NOMO-1 treated with dmso at 0.1 percent for 144 hours (cell line): Measurements from ENCODE around the gene NPDC1.
A peak's percentile ranks its signal among the peaks of the same experiment; 100 is the strongest.

Source experiments
- DNase-seq: peaks from one replicate; lab custom pipeline; 2025; ENCODE audit not compliant: unreplicated experiment; lab: John Stamatoyannopoulos, UW

NPDC1 gene

GRCh38 chr9:137057545-137057944, 11.6 kb upstream of the NPDC1 start:
- DNase-seq: no peak

- DNase-seq: no peak
These were observed 10.9 kb upstream of the NPDC1 start for GRCh38 chr9:137056739-137057415.

GRCh38 chr9:137055385-137056364, 9.7 kb upstream of the NPDC1 start:
- no peak for DNase-seq

- no peak for DNase-seq
These were observed 9.0 kb upstream of the NPDC1 start for GRCh38 chr9:137054932-137055384.

DNA sequence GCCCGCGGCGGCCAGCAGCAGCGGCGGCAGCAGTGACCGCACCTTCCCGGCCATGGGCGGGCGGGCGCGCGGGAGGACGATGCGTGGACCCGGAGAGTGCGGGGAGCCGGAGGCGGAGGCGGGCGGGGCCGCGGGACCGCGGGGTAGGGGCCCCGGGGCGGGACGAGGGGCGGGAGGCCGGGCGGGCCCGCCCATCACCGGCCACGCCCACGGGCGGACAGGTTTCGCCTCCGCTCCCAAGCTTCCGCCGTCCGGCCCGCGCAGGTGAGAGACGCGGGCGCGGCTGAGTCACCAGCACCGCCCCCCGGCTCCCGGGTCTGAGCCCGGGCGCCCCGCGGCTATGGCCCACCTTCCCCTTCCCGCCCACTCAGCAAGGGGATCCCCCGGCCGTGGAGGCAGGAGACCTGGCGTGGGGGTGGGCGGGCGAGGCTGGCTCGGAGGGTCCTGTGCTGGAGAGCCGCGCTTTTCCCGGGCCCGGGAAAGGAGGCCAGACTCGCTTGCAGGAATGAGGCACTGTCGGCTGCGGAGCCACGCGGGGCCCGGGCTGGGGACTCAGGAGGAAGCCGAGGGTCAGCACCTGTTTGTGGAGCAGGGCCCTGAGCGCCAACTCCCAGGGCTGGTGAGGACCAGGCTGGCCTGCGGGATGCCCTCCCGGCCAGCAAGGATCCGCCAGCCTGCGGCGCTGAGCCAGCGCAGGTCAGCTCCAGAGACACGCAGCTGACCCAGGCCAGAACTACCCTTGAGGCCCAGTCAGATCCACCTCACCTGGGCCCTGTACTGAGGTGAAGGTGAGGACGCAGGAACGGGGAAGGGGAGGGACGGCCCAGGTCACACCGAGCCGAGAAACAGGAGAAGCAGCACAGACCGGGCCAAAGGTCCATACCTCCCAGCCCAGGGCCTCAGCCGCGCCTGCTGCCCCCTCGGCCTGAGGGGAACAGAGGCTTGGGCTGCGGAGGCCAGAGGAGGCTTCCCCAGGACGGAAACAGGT, 8.3 kb upstream of the NPDC1 start, which contains the start of gene ENTPD2:
TSS of gene ENTPD2 (minus strand) at position 118 of the 988 bp plus-strand sequence. CDS start at position 54, 64 bp downstream.
- DNase-seq: no peak

DNA sequence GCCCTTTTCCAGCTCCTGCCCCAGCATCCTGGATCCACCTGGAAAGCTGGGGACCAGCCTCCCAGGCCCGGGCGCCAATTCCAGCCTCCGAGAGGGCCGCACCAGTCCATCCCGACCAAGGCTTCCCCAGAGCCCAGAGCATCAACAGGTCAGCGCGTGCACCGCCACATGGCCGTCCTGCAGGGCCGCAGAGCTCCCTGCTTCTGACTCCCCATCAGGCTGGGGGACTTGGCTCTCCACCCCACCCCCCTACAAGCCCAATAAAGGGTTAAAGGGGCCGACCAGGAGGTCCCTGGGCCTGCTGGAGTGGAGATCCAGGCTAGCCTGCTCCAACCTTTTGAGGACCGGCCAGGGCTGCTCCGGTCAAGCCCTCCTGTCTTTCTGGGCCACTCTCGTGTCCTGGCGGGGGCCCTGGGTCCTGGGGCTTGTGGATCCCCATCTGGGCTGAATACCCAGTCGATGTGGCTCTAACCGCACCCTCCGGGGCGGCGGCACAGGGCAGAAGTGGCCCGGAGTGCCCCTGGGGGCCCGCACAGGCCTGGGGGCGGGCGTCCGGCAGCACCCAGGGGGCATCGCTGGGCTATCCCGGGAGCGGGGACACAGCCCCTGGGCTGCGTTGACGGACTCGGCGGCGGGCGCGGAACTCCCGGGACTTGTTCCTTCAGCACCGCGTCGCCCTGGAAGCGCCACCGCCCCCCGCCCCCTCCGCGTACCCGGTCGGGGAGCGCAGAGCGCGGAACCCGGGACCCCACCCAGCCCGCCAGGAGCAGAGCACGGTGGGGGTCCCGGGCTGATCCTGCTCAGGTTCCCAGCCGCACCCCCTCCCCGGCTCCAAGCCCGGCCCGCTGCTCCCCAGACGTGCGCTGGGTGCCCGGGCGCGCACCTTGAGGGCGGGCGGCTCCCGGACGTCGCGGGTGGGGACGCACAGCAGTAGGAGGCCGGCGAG, 7.3 kb upstream of the NPDC1 start:
- no peak for DNase-seq

- DNase-seq: no peak
These were observed 6.3 kb upstream of the NPDC1 start for GRCh38 chr9:137052293-137052692.

GRCh38 chr9:137051145-137051724, 5.3 kb upstream of the NPDC1 start:
- no peak for DNase-seq

DNA sequence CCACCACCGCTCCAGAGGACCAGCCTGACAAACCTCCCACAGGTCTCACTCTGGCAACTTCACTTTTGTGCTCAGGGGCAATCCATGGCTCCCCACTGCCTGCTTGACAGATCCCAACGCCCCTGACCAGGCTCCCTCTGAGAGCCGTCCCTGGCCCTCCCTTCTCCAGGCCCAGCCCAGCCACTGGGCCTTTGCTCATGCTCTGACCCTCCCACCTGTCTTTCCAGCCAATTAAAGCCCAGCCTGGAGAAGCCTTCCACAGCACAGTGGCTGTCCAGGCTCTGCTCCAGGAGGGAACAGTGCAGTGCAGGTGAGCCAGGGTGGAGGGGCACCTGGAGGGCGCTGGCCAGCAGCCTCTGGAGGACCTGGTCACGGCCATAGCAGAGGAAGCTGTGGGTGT, 4.6 kb upstream of the NPDC1 start:
- no peak for DNase-seq

DNA sequence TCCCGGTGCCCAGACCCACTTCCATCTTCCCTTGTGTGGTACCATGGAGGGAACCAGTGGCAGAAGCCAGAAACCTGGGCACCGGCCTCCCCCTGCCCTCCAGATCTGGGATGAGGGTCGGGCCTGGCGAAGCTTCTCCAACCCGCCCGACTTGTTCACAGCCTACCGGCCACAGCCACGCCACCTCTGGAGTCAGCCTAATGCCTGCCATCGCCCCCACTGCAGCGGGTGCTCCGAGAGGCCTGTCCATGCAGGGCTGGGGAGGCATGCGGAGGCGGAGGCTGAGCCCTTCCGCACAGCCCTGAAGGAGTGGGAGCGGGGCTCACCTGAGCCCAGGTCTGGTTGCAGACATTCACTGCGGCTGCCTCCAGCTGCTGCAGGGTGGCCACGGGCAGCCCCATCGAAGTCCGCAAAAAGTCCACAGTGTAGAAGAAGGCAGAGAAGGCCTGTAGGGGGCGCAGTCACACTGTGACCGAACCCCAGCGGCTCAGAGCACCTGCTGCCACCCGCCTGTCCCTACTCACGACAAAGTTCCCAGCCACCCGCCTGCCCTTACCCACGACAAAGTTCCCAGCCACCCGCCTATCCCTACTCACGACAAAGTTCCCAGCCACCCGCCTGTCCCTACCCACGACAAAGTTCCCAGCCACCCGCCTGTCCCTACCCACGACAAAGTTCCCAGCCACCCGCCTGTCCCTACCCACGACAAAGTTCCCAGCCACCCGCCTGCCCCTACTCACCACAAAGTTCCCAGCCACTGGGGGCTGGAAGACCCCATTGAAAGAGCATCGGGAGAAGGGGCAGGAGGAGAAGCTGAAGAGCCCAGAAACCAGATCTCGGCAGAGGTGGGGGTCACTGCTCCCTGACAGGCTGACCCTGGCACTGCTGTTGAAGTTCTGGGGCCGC, 3.8 kb upstream of the NPDC1 start:
- peak; percentile 49 for DNase-seq

GRCh38 chr9:137048655-137049543, 2.9 kb upstream of the NPDC1 start:
- DNase-seq: no peak

DNA sequence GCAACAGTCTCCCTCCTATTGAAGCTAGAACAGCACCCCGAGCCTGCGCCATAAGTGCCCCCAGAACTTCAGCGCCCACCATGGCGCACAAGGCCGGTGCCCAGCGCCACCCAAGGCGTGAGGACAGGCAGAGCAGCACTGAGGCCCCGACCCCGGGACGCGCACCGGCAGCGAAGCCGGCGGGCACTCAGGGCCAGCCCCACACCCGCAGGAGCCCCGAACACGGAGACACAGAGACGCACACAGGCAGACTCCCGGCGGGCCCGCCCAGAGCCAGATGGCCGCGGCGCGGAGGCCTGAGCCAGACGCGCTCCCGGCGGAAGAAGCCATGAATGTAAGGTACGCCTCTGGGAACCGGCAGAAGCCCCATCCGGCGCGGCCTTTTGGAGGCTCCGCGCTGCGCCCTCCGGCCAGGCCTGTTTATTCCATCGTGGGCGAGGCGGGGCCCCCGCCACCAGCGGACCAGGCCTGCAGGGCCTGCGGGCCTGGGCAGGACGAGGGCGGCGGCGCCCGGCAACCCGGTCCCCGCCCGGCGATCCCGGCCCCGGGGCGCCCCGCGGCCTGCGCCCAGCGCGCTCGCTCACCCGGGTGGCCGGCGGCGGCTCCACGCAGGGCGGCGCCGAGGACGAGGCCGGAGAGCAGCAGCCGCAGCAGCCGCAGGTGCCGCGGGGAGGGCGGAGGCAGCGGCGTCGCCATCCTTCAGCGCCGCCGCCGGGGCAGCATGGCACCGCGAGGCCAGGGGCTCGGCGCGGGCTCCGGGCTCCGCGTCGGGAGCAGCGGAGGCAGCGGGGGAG, 486 bp downstream of the NPDC1 start:
- DNase-seq: no peak

DNA sequence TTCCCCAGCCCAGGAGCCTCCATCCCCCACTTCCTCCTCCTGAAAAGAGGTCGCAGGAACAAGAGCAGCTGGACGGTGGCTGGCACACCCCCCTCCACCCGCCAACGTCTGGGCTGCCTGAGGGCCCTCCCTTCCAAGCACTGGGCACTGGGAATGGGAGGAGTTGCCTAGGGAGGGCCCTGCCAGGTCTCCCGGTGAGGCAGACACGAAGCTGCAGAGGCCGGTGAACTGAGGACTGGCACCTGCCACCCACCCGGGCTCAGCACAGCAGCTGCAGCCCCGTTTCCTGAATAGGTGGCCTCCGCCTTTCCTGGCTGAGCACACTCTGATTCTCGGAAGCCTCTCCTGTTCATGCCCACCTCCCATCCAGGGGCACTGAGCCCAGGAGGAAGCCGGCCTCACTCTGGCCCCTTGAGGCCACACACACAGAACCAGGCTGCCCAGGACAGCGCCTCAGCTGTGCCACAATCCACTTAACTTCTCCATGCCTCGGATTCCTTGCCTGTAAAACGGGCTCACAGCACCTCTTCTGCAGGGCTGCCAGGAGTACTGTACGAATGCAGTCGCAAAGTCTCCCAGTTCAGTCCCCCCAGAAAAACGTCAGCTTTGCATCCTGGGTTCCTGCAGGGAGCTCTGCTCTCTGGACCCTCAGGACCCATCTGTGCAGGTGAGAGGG, 1.3 kb downstream of the NPDC1 start:
- no peak for DNase-seq

GRCh38 chr9:137044037-137044436, 1.9 kb downstream of the NPDC1 start:
- DNase-seq: no peak

- DNase-seq: no peak
These were observed 2.9 kb downstream of the NPDC1 start for GRCh38 chr9:137042751-137043727.
